ENCODE measurements around the gene LMX1B. TPM values are rescaled to one million over a fixed set of nuclear protein-coding genes. Genes with fewer than 3 reads are reported as not detected.
"Not testable (repeated sequence)": the region's sequence is repeated elsewhere in the genome, so short reads cannot be mapped to it uniquely, and the experiment has no call there.

The LMX1B gene
- total RNA-seq, 1 donor from 2014 or later, result 1.3 TPM

DNA sequence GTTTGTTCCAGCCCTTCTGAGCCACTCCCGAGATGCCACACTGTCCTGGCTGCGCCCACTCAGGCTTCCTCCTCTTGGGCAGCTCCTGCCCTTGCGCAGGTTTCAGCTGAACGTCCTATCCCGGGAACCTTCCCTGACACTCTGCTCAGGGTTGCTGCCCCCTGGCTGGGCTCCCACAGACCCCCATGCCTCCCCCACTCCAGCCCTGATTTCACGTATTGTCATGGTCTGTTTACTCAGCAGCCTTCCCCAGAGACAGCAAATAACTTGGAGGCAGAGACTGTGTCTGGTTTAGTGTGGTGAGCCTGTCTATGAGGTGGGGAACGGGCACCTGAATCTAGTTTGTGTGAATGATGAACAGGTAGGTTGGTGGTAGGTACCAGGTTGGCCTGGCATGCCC, 40.4 kb downstream of the LMX1B start:
- Histone ChIP-seq H3K9me3 (replicated peaks) (no peaks in the 10 kb centered on the region), H3K27me3 (ENCODE audit: low read depth) (peaks cover 98% of the 10 kb centered on the region)

GRCh38 chr9:126656214-126656613, 42.5 kb downstream of the LMX1B start:
- H3K27ac ChIP-seq (replicated peaks); DNase-seq; intact Hi-C loops (cut with micrococcal nuclease); H3K4me3 ChIP-seq; H3K9me3 ChIP-seq (replicated peaks); H3K4me1 ChIP-seq; H3K36me3 ChIP-seq: not testable (repeated sequence)
- peaks cover 81% of the 10 kb centered on the region for H3K27me3 ChIP-seq (ENCODE audit: low read depth)

More for the DNA sequence above, 40.4 kb downstream of the LMX1B start:
- Histone ChIP-seq H3K27ac (replicated peaks) (no peak overlapping the region), H3K36me3 (no peaks in the 10 kb centered on the region), H3K4me3 (no peak overlapping the region), H3K4me1 (no peaks in the 10 kb centered on the region)
- intact Hi-C loops (cut with micrococcal nuclease), result no loop called here
- no peak for DNase-seq
- TF ChIP-seq CTCF (IDR thresholded peaks at IDR 0.05; ENCODE audit: borderline replicate concordance), result no peak

- peaks cover 68% of the 10 kb centered on the region for H3K27me3 ChIP-seq (ENCODE audit: low read depth)
- DNase-seq, result no peak
- no peak for TF ChIP-seq CTCF (IDR thresholded peaks at IDR 0.05; ENCODE audit: borderline replicate concordance)
- intact Hi-C loops (cut with micrococcal nuclease), result no loop called here
- peaks cover 20% of the 10 kb centered on the region for H3K4me1 ChIP-seq
- no peaks in the 10 kb centered on the region for H3K36me3 ChIP-seq
- H3K4me3 ChIP-seq, result no peak overlapping the region
- no peaks in the 10 kb centered on the region for H3K9me3 ChIP-seq (replicated peaks)
- H3K27ac ChIP-seq (replicated peaks), result no peak overlapping the region
These were observed 44.6 kb downstream of the LMX1B start for GRCh38 chr9:126658201-126658825.

GRCh38 chr9:126658956-126659555, 45.3 kb downstream of the LMX1B start:
- intact Hi-C loops (cut with micrococcal nuclease), result no loop called here
- H3K27me3 ChIP-seq (ENCODE audit: low read depth), result peaks cover 67% of the 10 kb centered on the region

GRCh38 chr9:126661122-126661520, 47.4 kb downstream of the LMX1B start:
- intact Hi-C loops (cut with micrococcal nuclease), result no loop called here
- H3K4me3 ChIP-seq, result no peak overlapping the region
- peaks cover 42% of the 10 kb centered on the region for H3K4me1 ChIP-seq
- TF ChIP-seq CTCF (IDR thresholded peaks at IDR 0.05; ENCODE audit: borderline replicate concordance), result no peak
- peaks cover 61% of the 10 kb centered on the region for H3K27me3 ChIP-seq (ENCODE audit: low read depth)
- no peaks in the 10 kb centered on the region for H3K36me3 ChIP-seq
- no peaks in the 10 kb centered on the region for H3K9me3 ChIP-seq (replicated peaks)
- H3K27ac ChIP-seq (replicated peaks), result no peak overlapping the region
- no peak for DNase-seq

More at GRCh38 chr9:126658956-126659555, 45.3 kb downstream of the LMX1B start:
- no peak overlapping the region for H3K27ac ChIP-seq (replicated peaks)
- no peak for DNase-seq
- no peaks in the 10 kb centered on the region for H3K9me3 ChIP-seq (replicated peaks)
- H3K36me3 ChIP-seq, result no peaks in the 10 kb centered on the region
- peaks cover 28% of the 10 kb centered on the region for H3K4me1 ChIP-seq
- H3K4me3 ChIP-seq, result no peak overlapping the region
- TF ChIP-seq CTCF (IDR thresholded peaks at IDR 0.05; ENCODE audit: borderline replicate concordance), result no peak

DNA sequence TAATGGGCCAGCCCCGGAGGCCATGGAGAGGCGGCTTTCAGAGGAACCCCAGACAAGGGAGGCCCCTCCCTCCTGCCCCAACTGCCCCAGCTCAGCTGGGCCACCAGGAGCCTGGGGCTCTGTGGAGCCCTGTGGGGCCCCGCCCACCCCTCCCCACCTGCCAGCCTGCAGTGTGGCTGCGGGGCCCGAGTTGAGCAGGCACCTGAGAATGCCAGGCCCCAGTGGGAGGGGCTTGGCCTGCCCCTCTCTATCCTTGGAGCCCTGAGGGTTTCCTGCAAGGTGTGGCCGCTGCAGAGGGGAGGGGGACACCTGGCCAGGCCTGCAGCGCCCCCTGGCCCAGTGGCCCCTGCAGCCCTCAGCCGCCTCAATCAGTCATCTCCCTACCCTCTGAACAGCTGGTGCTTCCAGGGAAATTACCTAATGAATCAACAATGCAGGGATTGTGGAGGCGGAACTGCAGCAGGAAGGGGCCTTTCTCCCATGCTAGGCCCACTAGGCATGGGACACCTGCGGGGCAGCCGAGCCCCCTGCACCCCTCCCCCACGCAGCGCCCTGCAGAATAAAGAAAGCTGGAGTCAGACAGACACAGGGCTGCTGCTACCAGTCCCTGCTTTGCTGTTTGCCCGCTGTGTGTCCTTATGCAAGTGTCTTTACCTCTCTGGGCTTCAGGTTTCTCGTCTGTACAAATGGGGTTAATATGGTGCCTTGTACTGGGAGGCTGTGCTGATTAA, 48.0 kb downstream of the LMX1B start:
- no peaks in the 10 kb centered on the region for H3K36me3 ChIP-seq
- H3K27me3 ChIP-seq (ENCODE audit: low read depth), result peaks cover 58% of the 10 kb centered on the region
- intact Hi-C loops (cut with micrococcal nuclease), result no loop called here
- no peak overlapping the region for H3K4me3 ChIP-seq
- no peak for DNase-seq
- no peak for TF ChIP-seq CTCF (IDR thresholded peaks at IDR 0.05; ENCODE audit: borderline replicate concordance)
- peaks cover 42% of the 10 kb centered on the region for H3K4me1 ChIP-seq
- H3K9me3 ChIP-seq (replicated peaks), result no peaks in the 10 kb centered on the region
- H3K27ac ChIP-seq (replicated peaks), result no peak overlapping the region
